NCI-H128 (cell line): ENCODE measurements around the gene RSF1.

Source experiments
- DNase-seq: peaks from one replicate; lab custom pipeline; 2025; ENCODE audit not compliant: unreplicated experiment; lab: John Stamatoyannopoulos, UW

RSF1 gene

DNA sequence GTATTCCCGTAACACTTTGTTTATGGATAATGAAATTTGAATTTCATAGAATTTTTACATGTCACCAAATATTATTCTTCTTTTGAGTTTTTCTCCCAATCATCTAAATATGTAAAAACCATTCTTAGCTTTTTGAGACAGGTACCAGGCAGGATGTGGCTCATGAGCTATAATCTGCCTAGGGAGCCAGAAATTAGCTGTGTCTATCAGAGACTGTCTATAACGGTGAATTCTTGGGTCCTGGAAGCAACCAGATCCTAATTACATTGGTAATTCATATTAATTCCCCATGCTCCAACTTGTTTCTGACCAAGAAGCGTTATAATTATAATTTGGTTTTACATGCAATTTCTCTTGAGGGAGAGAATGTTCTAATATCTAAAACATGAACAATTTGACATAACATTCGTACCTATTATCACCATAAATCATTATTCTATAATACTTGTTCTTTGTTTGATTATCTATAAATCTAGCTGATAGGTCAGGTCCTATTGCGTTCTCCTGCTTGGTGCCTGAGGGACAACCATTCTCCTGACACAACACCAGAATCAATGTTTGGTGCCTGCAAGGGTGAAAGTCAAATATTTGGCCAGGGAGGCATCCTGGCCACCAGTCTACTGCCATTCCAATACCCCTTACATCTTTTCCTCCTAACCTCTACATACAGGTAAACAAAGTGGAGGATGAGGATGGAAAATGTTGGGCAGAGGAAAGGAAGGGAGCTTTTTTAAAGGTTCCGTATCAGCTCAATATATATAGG is 69.9 kb downstream of the RSF1 start:
- DNase-seq: no peak

DNA sequence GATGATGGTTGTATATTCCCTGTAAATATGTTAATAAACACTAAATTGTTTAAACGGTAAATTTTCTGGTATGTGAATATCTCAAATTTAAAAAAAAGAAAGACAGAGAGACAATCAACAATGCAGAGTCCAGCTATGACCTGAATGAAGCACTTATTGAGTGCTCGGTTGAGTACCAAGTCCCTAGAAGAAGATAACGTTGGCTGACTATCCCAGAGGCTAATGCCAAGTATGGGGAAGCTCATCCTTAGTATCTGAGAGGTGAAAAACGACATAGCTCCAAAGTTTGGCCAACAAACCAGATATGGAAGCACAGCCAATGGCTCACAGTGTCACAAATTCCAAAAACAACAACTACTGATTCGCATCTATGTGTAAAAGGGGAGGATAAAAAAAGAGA is 71.3 kb downstream of the RSF1 start:
- no peak for DNase-seq

DNA sequence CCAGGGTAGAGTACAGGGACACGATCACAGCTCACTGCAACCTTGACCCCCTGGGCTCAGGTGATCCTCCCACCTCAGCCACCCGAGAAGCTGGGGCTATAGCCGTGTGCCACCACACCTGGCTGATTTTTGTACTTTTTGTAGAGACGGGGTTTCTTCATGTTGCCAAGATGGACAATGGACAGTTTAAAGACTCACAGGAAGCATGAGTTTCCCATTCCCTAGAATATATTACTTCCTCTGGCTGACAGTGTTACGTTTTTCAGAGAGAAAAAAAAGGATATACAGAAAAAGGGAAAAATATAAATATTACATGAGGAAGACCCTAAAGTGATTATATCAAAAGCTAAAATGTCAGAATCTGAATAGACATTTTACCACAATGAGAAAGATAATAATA is 72.3 kb downstream of the RSF1 start:
- DNase-seq: no peak

DNA sequence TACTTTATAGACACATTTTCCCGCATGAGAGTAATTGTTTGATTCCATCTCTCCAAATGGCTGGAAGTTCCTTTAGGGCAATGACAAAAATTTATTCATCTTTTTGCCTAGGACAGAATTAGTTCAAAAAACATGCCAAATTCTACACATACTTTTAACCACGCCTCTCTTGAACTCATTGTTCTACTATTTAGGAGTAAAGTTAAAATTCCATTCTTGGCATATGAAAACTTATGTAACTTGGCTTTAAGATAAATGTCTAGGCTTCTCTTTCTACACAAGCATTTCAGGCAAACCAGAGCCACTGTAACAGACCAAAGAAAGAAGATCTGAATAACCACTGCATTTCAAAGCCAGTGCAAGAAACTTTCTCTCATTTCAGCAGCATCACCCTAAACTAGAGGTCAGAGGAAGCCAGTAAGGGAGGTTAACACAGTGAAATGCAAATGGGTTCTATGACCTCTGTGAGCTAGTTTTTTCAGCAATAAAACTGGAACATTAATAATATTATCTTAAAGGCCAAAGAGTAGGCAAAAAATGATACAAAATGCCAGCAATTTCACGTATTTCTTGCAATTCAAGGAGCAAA is 73.0 kb downstream of the RSF1 start:
- no peak for DNase-seq

DNA sequence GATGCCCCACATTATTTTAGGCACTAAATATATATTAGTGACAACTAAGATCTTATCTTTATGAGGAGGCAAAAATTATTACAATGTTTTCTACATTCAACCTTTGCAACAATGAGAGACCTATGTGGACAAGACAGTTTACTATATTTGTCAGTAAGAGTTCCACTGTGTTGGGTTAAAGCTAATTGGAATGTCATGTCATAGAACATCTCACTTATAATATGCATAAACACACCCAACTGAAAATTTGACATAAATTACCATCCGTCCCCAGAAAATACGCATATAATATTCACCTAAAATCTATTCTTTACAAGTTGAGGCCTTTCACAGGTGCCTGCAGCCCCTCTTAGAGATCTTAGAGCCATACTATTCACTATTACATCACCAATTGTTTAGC is 84.0 kb downstream of the RSF1 start:
- no peak for DNase-seq

DNA sequence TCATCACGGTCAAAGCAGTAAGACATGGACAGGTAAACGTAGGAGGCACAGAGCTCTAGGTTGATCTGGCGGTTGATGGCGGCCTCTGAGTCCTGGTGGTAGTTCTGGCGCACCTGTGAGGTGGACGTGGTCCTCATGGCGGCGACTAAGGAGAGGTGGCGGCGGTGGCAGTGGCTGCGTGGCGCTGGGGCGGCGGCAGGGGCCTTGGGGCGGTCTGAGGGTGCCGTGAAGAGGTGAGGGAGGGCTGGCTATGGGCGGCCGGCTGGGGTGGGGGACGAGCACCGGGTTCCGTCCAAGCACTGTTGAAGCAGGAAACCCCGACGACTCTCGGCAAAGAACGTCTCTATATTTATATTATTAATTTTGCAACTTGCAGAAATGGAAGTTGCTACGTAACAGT is 85.6 kb downstream of the RSF1 start:
- DNase-seq: no peak

DNA sequence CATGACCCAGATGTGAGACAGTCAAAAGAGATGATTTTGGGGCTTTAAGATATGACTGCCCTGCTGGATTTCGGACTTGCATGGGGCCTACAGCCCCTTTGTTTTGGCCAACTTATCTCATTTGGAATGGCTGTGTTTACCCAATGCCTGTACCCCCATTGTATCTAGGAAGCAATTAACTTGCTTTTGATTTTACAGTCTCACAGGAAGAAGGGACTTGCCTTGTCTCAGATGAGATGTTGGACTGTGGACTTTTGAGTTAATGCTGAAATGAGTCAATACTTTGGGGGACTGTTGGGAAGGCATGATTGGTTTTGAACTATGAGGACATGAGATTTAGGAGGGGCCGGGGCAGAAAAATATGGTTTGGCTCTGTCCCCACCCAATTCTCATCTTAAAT is 88.4 kb downstream of the RSF1 start:
- no peak for DNase-seq

DNA sequence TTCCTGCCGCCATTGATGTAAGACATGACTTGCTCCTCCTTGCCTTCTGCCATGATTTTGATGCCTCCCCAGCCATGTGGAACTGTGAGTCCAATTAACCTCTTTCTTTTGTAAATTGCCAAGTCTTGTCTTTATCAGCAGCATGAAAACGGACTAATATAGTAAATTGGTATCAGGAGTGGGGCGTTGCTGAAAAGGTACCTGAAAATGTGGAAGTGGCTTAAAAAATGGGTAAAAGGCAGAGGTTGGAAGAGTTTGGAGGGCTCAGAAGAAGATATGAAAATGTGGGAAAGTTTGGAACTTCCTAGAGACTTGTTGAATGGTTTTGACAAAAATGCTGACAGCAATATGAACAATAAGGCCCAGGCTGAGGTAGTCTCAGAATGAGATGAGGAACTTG is 89.7 kb downstream of the RSF1 start:
- no peak for DNase-seq

DNA sequence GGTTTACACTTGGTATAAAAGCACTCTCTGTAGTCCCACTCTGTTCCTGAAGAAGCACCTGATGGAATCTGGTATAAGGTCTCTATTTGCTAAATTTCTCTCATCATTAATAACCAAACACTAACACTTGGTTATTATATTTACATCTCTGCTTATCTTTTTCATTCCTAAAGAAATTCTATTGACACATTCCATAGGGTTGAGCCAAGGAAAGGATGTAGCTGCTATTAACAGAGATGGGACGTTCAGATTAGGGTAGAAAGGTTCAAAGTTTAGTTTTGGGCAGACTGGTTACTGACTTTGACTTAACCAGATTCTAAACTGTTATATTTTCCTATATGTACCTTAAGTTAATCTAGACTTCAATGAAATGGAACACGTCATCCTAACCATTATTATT is 91.5 kb downstream of the RSF1 start:
- no peak for DNase-seq

DNA sequence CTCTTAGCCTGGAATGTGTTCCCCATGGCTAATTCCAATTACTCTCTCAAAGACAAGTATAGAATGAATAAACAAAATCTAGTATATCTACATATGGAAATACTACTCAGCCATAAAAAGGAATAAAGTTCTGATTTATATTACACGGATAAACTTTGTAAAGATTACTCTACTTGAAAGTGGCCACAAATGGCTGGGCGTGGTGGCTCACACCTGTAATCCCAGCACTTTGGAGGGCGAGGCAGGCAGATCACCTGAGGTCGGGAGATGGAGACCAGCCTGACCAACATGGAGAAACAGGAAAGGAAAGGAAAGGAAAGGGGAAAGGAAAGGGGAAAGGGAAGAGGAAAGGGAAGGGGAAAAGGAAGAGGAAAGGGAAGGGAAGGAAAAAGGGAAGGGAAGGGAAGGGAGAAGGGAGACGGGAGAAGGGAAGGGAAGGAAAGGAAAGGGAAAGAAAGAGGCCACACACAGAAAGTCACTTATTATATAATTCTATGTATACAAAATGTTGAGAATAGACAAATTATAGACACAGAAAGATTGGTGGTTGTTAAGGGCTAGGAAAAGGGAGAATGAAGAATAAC is 92.2 kb downstream of the RSF1 start:
- no peak for DNase-seq

DNA sequence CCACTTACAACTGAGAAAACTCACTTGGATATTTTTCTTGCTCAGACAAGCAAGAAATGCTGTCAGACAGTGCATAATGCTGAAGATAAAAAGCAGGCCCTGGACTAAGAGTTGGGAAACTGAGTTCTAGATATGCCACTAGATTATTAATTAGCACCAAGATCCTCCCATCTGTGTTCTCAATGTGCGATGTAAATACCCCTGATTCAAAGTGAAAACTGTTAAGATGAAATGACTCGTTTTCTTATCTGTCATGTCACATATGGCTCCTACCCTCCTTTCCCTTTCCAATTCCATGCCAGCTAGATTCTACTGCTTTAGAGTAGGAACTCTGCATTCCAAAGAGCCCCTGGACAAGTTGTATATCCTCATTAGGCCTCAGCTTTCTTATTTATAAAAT is 94.0 kb downstream of the RSF1 start:
- no peak for DNase-seq

DNA sequence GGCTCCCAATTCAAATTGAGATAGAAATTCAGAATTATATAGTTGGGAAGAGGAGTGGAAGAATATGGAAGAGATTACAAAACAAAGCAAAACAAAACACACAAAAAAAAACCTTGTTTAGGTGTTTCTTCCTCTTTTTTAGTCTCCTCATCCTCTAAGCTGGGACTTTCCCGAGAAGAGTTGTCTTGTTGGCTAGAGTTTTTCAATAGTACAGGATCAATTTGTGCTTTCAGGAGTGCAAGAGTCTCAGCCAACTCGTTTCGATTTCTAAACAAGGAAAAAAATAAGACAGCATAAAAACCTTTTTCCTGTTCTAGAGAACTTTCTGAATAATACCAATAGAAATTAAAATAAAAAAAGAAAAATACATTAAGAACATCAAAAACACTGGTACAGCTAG is 95.1 kb downstream of the RSF1 start:
- DNase-seq: no peak

DNA sequence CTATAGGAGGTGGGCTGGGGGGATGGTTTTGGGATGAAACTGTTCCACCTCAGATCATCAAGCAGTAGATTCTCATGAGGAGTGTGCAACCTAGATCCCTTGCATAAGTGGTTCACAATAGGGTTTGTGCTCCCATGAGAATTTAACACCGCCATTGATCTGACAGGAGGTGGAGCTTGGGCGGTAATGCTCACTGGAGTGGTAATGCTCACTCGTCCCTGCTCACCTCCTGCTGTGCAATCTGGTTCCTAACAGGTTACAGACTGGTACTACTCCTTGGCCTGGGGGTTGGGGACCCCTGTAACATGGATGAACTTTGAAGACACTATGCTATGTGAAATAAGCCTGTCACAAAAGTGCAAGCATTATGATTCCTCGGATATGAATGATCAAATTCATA is 95.9 kb downstream of the RSF1 start:
- DNase-seq: no peak

DNA sequence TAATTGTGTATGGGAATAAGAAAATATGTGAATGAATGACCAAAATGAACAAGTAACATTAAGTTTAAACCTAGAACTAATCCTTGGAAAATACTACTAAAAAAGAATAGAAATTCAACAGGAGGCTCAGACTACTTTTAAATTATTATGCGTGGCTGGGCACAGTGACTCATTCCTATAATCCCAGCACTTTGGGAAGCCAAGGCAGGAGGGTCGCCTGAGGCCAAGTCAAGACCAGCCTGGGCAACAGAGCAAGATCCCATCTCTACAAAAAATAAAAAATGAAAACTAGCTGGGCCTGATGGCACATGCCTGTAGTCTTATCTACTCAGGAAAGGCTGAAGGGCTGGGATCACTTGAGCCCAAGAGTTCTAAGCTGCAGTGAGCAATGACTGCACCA is 97.5 kb downstream of the RSF1 start:
- DNase-seq: no peak

DNA sequence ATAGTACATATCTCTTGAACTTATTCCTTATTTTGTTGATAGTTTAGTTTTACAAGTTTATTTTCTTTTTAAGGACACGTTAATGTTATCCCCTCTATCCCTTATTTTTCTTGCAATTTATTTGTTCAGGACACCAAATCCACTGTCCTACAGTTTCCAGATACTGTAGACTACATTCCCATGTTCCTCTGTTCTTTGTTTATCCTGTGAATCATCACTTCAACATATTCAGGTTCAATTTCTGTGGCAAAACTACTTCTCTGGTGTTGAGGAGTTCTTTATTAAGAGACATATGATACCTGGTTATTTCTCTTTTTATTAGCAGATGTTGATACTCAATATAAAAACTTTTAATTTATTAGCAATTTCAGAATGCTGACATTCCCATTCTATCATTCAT is 110.2 kb downstream of the RSF1 start:
- no peak for DNase-seq

DNA sequence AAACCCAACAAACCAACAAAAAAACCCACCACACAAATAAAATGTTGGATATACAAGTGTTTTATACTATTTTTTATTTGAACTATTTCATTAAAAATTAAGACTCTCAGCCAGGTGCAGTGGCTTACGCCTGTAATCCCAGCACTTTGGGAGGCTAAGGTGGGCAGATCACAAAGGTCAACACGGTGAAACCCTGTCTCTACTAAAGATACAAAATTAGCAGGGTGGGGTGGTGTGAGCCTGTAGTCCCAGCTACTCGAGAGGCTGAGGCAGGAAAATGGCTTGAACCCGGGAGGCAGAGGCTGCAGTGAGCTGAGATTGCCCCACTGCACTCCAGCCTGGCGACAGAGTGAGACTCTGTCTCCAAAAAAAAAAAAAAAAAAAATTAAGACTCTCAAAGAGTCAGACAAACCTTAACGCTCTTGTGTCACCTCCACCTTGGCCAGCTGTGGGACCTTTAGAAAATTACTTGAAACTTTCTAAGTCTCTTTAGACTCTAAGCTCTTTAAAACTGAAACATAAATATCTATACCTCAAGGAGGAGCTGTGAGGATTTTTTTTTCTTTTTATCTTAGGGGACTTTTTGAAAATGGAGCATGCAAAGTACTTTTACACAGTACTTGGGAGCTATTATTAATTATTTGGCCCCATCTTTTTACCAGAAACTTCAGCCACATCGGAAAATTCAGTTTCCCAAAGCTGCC is 114.5 kb downstream of the RSF1 start:
- DNase-seq: no peak

DNA sequence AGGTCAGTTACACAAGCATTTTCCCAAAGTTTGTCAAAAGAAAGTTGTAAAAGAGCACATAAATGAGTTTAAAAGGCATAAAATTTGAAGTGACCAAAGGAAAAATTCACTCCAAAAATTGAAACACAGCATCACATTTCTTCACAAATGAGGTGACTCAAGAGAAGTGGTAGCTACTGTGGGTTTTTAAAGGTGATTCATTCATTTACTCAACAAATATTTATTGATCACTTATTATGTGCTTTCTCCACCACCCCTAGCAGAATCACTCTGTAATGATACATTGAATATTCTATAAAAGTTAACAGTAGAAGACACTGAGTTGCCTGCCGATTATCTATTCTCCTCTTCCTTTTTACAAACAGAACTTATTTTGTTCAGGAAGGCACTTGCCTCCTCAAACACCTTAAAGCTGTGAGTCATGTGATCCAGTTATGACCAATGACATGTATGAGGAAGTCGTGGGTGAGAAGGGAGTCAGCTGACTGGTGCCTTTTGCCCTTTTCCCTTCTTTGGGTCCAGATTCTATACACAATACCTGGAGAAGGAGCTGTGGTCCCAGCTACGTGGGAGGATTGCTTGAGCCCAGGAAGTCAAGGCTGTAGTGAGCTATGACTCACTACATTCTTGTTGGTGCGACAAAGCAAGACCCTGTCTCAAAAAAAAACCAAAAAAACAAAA is 115.2 kb downstream of the RSF1 start:
- no peak for DNase-seq

DNA sequence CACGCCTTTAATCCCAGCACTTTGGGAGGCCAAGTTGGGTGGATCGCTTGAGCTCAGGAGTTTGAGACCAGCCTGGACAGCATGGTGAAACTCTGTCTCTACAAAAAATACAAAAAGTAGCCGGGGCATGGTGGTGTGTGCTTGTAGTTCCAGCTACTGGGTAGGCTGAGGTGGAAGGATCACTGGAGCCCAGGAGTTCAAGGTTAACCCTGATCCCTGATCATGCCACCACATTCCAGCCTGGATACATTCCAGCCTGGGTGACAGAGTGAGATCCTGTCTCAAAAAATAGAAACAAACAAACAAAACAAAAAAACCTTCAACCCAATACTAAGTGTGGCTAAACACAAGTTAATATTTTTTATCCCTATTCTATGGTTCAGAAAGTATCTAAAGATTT is 116.5 kb downstream of the RSF1 start:
- no peak for DNase-seq

DNA sequence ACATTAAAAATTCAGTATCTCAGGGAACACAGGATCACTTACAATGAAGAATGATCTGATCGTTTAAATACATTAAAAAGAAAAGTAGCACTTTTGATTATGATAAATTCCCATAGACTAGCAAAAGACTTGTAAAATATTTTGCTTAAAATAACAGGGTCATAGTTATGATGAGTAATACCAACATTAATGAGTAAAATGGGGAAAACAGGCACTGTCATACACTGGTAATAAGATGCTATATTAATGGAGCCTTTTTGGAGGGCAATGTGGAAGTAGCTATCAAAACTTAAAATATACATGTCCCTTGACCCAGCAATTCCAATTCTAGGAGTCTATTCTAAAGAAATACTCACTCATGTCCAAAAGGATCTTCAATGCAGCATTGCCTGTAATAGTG is 121.1 kb downstream of the RSF1 start:
- no peak for DNase-seq

DNA sequence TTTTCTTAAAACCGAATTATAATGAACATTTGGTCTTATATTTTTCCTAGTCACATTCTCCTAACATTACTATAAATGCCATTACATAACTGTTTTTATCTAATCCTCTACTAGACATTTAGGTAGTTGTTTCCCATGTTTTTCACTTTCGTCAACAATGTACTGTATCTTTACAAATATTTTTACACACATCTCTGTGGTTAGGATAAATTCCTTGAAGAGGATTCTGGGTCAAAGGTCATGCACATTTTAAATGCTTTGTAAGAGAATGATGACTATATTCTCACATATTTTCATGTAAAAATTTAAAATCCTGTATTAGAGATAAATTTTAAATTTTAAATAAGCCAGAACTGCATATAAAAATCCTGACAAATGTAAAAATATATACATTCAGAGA is 121.6 kb downstream of the RSF1 start:
- no peak for DNase-seq

DNA sequence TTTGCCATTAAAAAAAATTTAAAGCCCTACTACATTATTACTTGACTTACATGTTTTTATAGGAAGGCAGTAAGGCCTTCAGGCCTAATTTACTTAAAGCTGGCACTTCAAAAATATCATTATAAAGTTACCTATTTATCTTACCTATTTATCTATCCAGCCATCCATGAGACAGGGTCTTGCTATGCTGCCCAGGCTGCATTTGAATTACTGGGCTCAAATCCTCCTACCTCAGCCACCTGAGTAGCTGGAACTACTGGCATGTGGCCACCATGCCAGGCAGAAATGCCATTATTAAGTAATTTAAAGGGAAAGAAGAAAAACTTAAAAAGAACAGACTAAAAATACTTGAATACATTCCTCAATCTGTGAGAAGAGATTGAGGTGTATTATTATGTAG is 122.7 kb downstream of the RSF1 start:
- DNase-seq: no peak

DNA sequence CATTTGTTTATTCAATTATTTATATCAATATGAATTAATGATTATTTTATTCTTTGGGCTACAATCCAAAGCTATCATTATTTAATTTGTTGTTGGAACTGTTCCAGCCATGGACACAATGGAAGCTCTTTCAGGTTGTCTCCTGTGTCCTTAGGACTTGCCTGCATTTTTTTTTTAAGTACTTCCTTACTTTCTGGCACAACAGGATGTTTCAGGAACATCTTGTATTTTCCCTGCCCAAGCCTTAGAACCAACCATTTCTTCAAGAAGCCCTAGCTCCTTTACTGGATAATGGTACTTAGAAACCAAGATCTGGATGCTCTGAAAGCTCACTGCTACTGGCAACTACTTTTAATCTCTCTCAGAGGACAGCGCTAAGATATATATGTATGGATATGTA is 125.1 kb downstream of the RSF1 start:
- DNase-seq: no peak
